Measurements from ENCODE around the gene PRKAG2.

The PRKAG2 gene

DNA sequence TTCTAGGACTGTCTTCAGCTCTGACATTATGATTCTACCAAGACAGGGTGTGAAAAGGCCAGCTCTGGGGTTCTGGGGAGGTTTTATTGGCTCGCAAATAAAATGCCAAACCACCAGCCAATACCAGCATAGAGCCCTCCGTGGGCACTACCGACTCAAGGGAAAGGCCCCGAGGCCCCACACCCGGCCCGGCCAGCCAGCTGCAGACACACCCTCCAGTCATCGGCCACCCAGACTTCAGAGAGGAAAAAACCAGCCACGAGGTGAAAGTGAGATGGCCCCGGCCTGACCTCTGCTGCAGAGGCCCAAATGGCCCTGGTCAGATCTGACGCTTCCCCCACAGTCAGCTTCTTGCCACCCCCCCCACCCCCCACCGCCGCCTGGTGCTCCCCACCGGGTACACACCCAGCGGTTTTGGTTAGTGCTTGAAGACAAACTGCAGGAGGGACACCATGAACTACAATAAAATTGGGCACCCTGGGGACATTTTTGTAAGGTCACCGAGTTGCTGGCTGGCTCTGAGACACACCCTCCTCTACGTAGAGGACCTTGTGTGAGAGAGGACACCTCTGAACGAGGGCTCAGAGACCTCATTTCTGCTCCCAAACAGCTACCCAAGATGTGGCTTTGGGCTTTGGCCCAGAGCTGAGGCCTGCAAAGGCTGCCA is 79.9 kb downstream of the PRKAG2 start:
- TF ChIP-seq GATA1 (IDR thresholded peaks at IDR 0.05; ENCODE audit: low read depth, low read length) (no peak), POLR2A (IDR thresholded peaks at IDR 0.05; ENCODE audit: low read length) (no peak)
- no peak for DNase-seq

DNA sequence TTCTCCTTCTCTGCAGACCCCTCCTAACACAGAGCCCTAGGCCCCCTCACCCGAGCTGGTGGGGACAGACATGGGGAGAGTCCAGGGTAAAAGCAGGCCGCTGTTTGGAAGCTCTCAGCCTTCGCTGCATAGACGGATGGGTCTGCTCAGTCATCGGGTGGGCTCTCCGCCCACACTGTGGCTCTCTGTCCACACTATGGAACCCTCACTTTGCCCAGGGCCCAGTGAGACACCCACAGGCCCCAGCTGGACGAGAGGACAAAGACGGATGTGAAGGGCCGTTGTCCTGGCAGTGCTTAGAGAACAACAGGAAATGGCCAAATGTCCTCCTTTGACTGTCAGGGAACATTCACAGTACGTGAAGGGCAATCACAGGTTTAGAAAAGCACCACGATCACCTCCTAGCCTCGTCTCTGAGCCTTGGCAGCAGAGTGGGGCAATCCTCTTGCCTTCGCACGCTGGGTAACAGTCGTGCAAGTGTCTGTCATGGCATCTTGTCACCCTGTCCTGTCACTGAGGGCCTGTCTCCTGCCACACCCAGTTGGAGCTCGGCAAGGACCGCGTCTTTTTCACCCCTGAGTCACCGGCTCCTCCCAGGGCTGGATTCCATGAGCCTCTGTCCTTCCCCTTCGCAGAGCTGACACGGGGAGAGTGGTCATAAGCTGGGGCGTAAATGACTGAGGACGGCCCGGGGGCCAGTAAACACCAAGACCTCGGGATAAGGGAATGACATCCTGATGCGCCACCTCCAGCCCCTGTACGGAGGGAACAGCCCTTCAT is 80.6 kb downstream of the PRKAG2 start:
- DNase-seq = no peak
- TF ChIP-seq GATA1 (IDR thresholded peaks at IDR 0.05; ENCODE audit: low read depth, low read length) = no peak
- TF ChIP-seq POLR2A (IDR thresholded peaks at IDR 0.05; ENCODE audit: low read length) = no peak

DNA sequence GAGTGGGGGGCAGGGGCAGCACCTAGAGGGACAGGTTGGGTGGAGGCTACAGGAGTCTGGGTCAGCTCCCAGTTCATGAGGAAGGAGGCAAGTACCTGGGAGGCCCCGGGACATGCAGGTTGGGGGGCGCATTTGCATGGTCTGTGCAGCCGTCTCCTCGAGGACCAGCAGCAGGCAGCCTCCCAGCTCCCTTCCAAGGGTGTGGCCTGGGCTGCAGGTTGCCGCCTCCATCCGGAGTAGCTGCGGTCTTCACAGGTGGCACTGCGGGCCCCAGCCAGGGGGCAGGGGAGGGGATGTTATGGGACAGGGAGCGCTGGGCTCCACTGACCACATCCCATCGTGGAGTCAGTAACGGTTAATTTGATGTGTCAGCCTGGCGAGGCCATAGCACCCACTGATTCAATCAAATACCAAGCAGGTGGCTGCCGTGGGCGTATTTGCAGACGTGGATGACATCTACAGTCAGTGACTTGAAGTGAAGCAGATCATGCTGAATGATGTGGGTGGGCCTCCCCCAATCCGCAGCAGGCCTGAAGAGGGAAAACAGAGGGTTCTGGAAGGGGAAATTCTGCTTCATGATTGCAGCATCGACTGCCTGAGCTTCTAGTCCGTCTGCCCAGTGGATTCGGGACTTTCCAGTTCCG is 81.6 kb downstream of the PRKAG2 start:
- no peak for TF ChIP-seq GATA1 (IDR thresholded peaks at IDR 0.05; ENCODE audit: low read depth, low read length)
- TF ChIP-seq POLR2A (IDR thresholded peaks at IDR 0.05; ENCODE audit: low read length) = no peak

DNA sequence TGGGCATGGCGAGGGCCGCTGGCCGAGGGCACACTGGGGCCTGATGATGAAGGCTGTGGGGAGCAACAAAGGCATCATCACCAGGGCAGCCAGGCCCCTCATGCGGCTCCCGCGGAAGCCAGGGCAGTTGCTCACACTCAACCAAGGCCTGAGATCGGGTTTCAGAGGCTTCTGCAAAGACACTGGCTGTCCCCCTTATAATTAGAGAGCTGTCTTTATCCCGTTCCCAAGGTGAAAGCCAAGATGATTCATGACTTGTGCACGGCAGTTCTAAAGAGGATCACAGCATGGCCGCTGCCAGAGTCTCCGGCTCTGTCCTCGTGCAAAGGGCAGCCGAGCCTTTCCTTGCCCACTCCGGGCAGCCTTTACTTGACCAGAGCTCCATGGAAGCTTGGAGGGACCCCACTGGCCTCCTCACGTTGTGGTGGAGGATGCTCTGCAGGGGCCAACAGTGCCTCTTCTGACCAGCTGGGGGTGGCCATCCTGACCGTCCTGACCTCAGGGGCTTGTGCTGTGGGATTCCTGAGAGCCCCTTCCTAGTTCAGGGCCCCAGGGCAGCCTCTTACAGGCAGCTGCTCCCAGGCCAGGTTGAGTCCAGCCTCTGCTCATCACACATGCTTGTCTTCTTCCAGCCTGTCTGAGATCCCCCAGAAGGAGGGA is 82.3 kb downstream of the PRKAG2 start:
- TF ChIP-seq POLR2A (IDR thresholded peaks at IDR 0.05; ENCODE audit: low read length) (no peak), GATA1 (IDR thresholded peaks at IDR 0.05; ENCODE audit: low read depth, low read length) (no peak)
- DNase-seq = no peak

More for the DNA sequence above, 81.6 kb downstream of the PRKAG2 start:
- DNase-seq = no peak

DNA sequence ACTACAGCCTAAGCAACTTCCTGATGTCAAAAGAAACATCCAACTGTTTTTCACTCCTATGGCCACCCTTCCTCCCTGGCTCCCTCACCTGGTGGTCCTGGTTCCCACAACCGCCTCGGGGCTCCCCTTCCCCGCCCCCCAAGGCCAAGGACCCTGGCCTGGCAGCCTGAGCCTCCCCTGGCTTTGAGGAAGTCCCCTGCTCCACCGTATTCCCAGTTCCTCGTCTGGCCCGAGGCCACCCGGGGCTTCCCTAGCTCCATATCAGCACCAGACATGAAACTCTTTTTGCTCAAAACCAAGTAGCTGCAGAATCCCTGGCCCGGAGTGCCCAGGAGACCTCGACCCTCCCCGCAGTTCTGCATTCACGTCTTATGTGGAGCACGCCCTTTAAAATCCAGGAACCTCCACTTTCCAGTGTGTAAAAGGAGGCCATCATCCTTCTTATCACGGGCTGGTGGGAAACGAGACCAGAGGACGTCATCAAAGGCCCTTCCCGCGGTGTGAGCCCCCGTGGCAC is 82.9 kb downstream of the PRKAG2 start:
- TF ChIP-seq GATA1 (IDR thresholded peaks at IDR 0.05; ENCODE audit: low read depth, low read length) = no peak
- no peak for TF ChIP-seq POLR2A (IDR thresholded peaks at IDR 0.05; ENCODE audit: low read length)

DNA sequence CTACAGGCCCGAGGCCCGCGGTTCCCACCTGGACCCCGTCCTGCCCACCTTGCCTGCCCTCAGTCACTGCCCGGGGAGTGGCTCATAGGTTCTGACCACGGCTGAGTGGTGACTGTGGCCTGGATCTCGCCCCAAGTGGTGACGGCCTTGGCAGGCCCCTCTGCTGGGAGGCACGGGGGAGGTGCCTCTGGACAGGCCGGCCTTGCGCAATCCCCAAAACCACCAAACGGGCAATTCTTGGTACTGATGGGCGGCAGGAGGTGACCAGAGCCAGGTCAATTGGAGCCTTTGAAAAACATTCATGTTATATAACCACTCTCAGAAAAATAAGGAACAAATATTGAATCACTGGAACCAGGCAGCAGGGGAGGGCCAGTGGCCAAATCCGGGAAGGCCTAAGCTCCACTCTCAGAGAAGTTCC is 83.4 kb downstream of the PRKAG2 start:
- no peak for TF ChIP-seq POLR2A (IDR thresholded peaks at IDR 0.05; ENCODE audit: low read length)
- no peak for TF ChIP-seq GATA1 (IDR thresholded peaks at IDR 0.05; ENCODE audit: low read depth, low read length)
- no peak for DNase-seq

More for the DNA sequence above, 82.9 kb downstream of the PRKAG2 start:
- DNase-seq = no peak

DNA sequence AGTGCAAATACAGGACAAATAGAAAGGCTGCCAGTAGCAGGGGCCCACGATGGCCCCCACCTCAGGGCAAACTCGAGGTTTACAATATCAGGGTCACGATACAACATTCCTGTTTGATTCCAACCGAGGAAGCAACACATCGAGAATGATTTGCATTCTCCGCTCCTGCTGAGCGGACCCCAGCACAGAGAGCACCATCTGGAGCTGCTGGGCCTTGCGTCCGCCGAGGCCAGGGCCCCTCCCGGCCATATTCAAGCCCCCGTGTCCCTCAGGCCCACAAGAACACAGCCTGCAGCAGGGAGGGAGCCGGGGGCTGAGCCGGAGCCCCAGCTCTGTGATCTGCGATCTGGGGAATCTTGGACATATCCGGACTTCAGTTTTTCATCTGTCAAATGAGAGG is 84.3 kb downstream of the PRKAG2 start:
- no peak for DNase-seq
- TF ChIP-seq GATA1 (IDR thresholded peaks at IDR 0.05; ENCODE audit: low read depth, low read length) (no peak), POLR2A (IDR thresholded peaks at IDR 0.05; ENCODE audit: low read length) (no peak)

DNA sequence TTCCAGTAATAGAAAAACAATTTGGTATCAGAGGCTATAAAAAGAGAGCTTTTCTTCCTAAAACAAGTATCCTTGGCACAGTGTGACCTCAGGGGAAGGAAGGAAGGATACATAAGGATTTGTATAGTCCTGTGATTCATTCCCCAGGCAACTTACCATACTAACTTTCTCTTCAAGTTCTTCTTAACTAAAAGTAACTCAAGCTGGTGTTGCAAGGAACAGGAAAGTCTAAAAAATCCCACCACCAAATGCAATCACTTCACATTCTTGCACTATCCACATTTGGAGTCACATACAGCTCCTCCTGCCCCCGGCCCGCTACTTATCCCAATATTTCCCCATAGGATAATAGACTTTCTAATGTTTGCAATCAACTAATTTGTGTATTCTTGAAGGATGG is 84.8 kb downstream of the PRKAG2 start:
- DNase-seq = no peak
- TF ChIP-seq POLR2A (IDR thresholded peaks at IDR 0.05; ENCODE audit: low read length) (no peak), GATA1 (IDR thresholded peaks at IDR 0.05; ENCODE audit: low read depth, low read length) (no peak)

DNA sequence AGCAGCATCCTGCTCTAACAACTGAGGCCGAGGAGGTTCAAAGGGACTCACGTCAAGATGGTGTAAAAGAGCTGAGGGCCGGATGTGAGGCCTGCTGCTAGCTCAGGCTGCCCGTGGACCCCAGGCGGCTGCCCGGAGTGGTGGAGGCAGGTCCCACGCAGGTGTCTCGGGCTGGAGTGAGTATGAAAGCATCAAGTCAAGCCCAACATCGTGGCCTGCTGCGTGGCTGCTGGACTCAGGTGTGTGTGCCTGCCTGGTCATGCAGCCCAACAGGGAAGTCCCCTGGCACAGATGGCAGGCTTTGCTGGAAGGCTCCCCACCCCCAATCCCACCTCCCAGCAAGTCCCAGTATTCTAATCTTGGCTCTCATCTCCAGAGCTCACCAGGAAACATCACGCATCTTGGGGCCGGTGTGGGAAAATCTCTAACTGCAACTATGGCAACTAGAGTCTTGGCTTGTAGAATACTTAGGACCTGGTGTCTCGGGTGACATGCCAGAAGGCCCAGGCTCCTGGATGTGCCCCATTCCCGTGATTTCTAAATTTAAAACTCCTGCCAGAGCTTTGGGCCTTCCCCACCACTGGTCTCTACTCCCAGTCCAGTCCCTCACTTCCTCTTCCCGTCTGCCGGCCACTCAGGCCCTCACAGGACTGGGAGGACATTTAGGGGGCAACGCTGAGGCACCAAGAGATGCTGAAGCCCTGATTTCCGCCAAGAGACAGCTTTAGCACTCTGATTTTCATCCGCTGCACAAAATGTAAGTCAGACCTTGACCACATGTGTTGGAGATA is 85.9 kb downstream of the PRKAG2 start:
- no peak for TF ChIP-seq POLR2A (IDR thresholded peaks at IDR 0.05; ENCODE audit: low read length)
- no peak for TF ChIP-seq GATA1 (IDR thresholded peaks at IDR 0.05; ENCODE audit: low read depth, low read length)
- DNase-seq = no peak

DNA sequence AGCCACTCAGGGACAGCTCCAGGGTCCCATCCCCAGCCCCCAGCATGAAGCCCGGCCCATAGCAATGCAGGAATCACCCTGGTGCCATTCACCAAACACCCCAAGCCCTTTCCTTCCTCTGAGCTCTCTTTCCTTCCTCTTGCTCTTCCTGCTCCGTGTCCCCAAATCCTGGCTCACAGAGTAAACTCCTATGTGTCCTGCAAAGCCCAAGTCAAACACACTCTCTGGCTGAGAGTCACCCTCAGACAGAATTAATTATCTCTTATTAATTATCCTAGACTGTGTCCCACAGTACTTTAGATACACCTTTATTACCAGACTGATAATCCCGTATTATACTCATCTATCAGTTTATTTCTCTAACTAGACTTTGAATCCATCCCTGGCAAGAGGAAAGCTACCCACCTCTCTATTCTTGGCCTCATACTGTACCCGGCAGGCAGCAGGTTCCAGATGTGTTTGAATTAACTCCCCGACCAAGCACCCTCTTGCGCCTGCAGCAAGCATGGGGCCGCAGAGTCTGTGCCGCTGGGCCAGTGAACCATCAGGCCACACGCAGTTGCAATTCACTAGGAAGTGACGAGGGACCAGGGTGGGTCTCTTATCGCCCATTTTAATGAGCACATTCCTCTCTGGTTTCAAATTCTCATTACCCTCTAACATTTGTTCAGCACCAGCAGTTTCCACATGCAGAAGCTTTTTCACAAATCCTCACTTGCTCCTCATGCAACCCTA is 86.7 kb downstream of the PRKAG2 start:
- TF ChIP-seq GATA1 (IDR thresholded peaks at IDR 0.05; ENCODE audit: low read depth, low read length) = no peak
- no peak for TF ChIP-seq POLR2A (IDR thresholded peaks at IDR 0.05; ENCODE audit: low read length)
- DNase-seq = no peak

DNA sequence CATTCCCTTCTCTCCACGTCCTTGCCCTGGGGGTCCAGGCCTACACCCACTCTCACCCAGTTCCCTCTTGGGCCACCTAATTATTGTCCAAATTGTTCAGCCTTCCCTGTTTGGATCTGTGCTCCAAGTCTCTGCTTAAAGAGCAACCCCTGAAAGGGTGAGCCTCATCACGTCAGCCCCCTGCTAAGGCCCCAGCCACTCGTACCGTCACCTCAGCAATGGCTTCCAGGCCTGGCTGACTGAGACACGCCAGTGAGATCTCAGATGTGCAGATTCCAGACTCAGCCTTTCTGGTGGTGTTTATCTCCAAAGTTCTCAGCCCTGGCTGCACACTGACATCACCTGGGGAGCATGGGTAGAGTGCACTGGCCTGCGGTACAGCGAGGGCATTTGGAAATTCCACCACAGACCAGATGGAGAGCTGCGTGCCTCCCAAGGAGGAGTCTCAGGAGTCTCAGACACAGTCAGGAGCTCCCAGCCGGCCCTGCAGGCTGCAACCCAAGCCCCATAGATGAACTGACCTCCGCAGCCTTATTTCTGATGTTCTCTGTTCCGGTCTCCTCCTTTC is 87.5 kb downstream of the PRKAG2 start:
- TF ChIP-seq GATA1 (IDR thresholded peaks at IDR 0.05; ENCODE audit: low read depth, low read length) (no peak), POLR2A (IDR thresholded peaks at IDR 0.05; ENCODE audit: low read length) (no peak)
- no peak for DNase-seq

DNA sequence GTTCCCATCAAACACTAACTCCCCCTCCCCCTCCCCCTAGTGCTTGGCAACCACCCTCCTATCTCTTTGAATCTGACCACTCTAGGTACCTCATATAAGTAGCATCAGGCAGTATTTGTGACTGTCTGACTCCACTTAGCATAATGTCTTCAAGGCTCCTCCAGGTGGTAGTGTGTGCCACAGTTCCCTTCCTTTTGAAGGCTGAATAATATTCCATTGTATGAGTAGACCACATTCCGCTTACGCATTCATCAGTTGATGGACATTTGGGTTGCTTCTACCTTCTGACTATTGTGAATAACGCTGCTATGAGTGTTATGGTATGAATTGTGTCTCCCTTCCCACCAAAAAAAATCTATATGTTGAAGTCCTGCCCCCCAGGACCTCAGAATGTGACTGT is 89.6 kb downstream of the PRKAG2 start:
- no peak for TF ChIP-seq GATA1 (IDR thresholded peaks at IDR 0.05; ENCODE audit: low read depth, low read length)
- TF ChIP-seq POLR2A (IDR thresholded peaks at IDR 0.05; ENCODE audit: low read length) = no peak
- no peak for DNase-seq
